K562 (cell line): ENCODE results near the gene HSF2BP. TPM values are rescaled to one million over a fixed set of nuclear protein-coding genes. Genes with fewer than 3 reads are reported as not detected.

Experiments
- ARID4B ChIP-seq: sonication (generic); formaldehyde crosslinking; IDR thresholded peaks from 2 replicates; pipeline ENCODE4 v1.8.0; 2022; ENCODE audit warnings: mild to moderate bottlenecking, missing genetic modification reagents
- CREBBP ChIP-seq: IDR thresholded peaks from one replicate; pipeline ENCODE4 v1.6.1; 2012; ENCODE audit warnings: low read depth, mild to moderate bottlenecking, control low read depth, inconsistent platforms, low read length
- CREM ChIP-seq: IDR thresholded peaks from 2 replicates; pipeline ENCODE4 v1.6.1; 2014; ENCODE audit warnings: antibody characterized with exemption, low read depth
- GTF3C2 ChIP-seq: IDR thresholded peaks from 3 replicates; pipeline ENCODE4 v1.6.1; 2011; ENCODE audit warnings: borderline replicate concordance, mild to moderate bottlenecking, moderate library complexity; ENCODE audit not compliant: insufficient read length; ENCODE audit errors: extremely low read depth
- IRF2 ChIP-seq: sonication (generic); formaldehyde crosslinking; IDR thresholded peaks from 2 replicates; pipeline ENCODE4 v1.8.1; 2022; ENCODE audit warnings: mild to moderate bottlenecking, missing genetic modification reagents
- JUND ChIP-seq, 2 experiments: IDR thresholded peaks; 2 replicates in 1 of 2; 3 replicates in 1 of 2; pipeline ENCODE4 v1.6.1; 2011; ENCODE audit warnings: borderline replicate concordance in 2 of 2, low read depth in 2 of 2, low read length in 2 of 2, improper control_type of control experiment in 1 of 2, missing biosample characterization in 1 of 2, missing genetic modification characterization in 1 of 2, missing genetic modification reagents in 1 of 2
- MAZ ChIP-seq, 2 experiments: fragments of 450-650 bp in 1 of 2; sonication (generic) in 1 of 2; formaldehyde crosslinking; IDR thresholded peaks in 1 of 2; conservative IDR thresholded peaks in 1 of 2; 2 replicates each; pipeline versions ENCODE4 v1.4.0 to v1.5.0; 2020; ENCODE audit warnings: mild to moderate bottlenecking in 1 of 2, missing genetic modification reagents in 1 of 2
- MTA3 ChIP-seq: fragments of 450-650 bp; formaldehyde crosslinking; IDR thresholded peaks from 2 replicates; pipeline ENCODE4 v1.6.1; 2017; ENCODE audit warnings: mild to moderate bottlenecking, borderline replicate concordance
- NR4A1 ChIP-seq, 2 experiments: fragments of 250-450 bp in 1 of 2; fragments of 450-650 bp in 1 of 2; sonication (Bioruptor Pico) in 1 of 2; IDR thresholded peaks; 2 replicates each; pipeline versions ENCODE4 v1.4.0 to v1.6.1; 2016 to 2020; ENCODE audit warnings: mild to moderate bottlenecking in 2 of 2, missing compliant biosample characterization in 1 of 2, missing genetic modification characterization in 1 of 2, moderate library complexity in 1 of 2
- POLR2B ChIP-seq: fragments of 450-650 bp; IDR thresholded peaks from 2 replicates; pipeline ENCODE4 v1.6.1; 2018; ENCODE audit warnings: low read depth; ENCODE audit not compliant: partially characterized antibody
- SAFB2 ChIP-seq: fragments of 200-400 bp; formaldehyde crosslinking; IDR thresholded peaks from 2 replicates; pipeline ENCODE4 v1.6.1; 2018; ENCODE audit warnings: borderline replicate concordance, low read length, low read depth, moderate library complexity; ENCODE audit not compliant: severe bottlenecking
- SAP30 ChIP-seq: fragments of 200-600 bp; sonication (generic); IDR thresholded peaks from 2 replicates; pipeline ENCODE4 v1.6.1; 2012; ENCODE audit warnings: borderline replicate concordance, low read depth, mild to moderate bottlenecking, moderate library complexity, low read length, control low read depth, inconsistent platforms; ENCODE audit not compliant: insufficient read depth, poor library complexity, severe bottlenecking
- THRB ChIP-seq: fragments of 450-650 bp; formaldehyde crosslinking; conservative IDR thresholded peaks from 2 replicates; pipeline ENCODE4 v1.4.0; 2022; ENCODE audit warnings: mild to moderate bottlenecking, missing genetic modification characterization
- ZNF253 ChIP-seq: fragments of 250-450 bp; sonication (Bioruptor Pico); conservative IDR thresholded peaks from 2 replicates; pipeline ENCODE4 v1.6.1; 2021; ENCODE audit warnings: mild to moderate bottlenecking
- ZNF561 ChIP-seq: fragments of 450-650 bp; formaldehyde crosslinking; conservative IDR thresholded peaks from 2 replicates; pipeline ENCODE4 v1.4.0; 2020; ENCODE audit warnings: mild to moderate bottlenecking, moderate library complexity
- polyA plus RNA-seq, 8 experiments: library from polyadenylated mRNA; depleted of rRNA in 4 of 8; stranded (reverse) in 5 of 8; unstranded in 3 of 8; fragments of >200 nt; fragmentation: Nextera tagmentation in 2 of 8; fragmentation: Illumina TruSeq in 1 of 8; extraction: Ambion mirVana in 2 of 8; extraction: Trizol in 1 of 8; gene quantifications; 2 replicates each; pipeline versions ENCODE4 v1.2.1 to v1.2.3, GENCODE V29; 2011 to 2014; ENCODE audit warnings: inconsistent platforms in 1 of 8, missing spikeins in 1 of 8
- total RNA-seq, 7 experiments: library from RNA; depleted of rRNA in 6 of 7; stranded (reverse); fragments of >200 nt in 6 of 7; fragmentation: Illumina TruSeq in 2 of 7; extraction: Trizol in 2 of 7; gene quantifications; 2 replicates each; pipeline versions ENCODE4 v1.2.1 to v1.2.3, GENCODE V29; 2011 to 2021; ENCODE audit warnings: low replicate concordance in 1 of 7

HSF2BP gene
- total and polyA plus RNA-seq, 9 of the 15 experiments (the other 6 are each of a cell fraction or from before 2014, with no cell fraction given): 0.04 to 0.57 (median 0.20) TPM; not detected in 2

GRCh38 chr21:43659136-43660000, at the start of gene HSF2BP, which contains the start of gene RRP1B (continued):
- TF ChIP-seq NR4A1 (CRISPR knock-in tag; IDR thresholded peaks at IDR 0.05) (peak; percentile 54; the same call in 1 of the 2 replicates), NR4A1 (tag; IDR thresholded peaks at IDR 0.05) (peak; percentile 95), MAZ (CRISPR knock-in tag; conservative IDR thresholded peaks at IDR 0.05 in 1 of 2, IDR thresholded peaks at IDR 0.05 in 1 of 2) (peak; percentile 68 to 86; a peak in 3 of 4 replicates), POLR2B (peak; percentile 74), ARID4B (peak; percentile 99), SAP30 (peak; percentile 80), ZNF561 (no peak), THRB (CRISPR knock-in tag) (no peak), GTF3C2 (no peak), CREBBP (no peak), IRF2 (0 out of 2 replicates have a peak, but pooled peaks have one; percentile 45), SAFB2 (no peak), JUND (IDR thresholded peaks at IDR 0.05; ENCODE audit: borderline replicate concordance, low read depth, low read length) (peak; percentile 48), JUND (tag; IDR thresholded peaks at IDR 0.05; ENCODE audit: borderline replicate concordance, low read depth, low read length) (no peak; the same call in 1 of the 3 replicates), ZNF253 (0 out of 2 replicates have a peak, but pooled peaks have one; percentile 24), CREM (peak; percentile 99), MTA3 (peak; percentile 89; the same call in 1 of the 2 replicates)
